GM19240 (cell line): ENCODE measurements around the gene CYSRT1.

Experiments used
- DNase-seq: peaks from one replicate; pipeline ENCODE4 v3.0.0; 2011; ENCODE audit warnings: low spot score; ENCODE audit not compliant: insufficient read length

Gene CYSRT1

DNA sequence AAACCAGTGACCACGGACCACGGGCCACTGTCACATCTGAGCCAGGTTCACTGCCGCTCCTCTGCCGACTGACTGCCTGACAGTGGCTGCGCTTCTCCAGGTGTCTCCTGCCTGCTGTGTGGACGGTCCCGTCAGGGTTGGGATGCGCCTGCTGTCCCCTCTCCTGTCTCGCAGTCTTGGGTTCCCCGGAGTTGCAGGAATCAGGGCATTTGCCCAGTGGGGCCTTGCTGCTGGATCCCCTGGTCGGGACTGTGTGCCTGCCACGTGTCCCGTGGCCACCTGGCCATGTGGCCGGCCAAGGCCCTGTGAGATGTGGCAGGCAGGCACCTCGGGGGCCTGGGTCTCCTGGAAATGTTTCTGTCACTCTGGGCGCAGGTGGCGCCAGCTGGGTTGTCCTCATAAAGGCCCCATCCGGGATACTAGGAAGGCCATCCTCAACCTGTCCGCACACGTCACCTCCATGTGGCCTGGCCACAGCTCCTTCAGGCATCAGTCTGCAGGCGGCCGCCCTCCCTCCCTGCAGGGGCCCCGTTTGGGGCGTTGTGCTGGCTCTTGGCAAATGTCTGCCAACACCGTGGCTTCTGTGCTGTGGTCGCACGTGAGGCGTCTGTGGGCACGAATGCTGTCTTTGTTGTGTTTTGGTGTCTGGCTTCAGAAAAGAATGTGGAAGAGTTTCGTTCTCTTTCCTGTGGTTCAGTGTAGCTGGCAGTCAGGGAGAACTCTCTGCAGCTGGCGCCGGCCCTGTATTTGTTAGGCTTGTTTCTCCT is 46.1 kb downstream of the CYSRT1 start:
- DNase-seq, result no peak

DNA sequence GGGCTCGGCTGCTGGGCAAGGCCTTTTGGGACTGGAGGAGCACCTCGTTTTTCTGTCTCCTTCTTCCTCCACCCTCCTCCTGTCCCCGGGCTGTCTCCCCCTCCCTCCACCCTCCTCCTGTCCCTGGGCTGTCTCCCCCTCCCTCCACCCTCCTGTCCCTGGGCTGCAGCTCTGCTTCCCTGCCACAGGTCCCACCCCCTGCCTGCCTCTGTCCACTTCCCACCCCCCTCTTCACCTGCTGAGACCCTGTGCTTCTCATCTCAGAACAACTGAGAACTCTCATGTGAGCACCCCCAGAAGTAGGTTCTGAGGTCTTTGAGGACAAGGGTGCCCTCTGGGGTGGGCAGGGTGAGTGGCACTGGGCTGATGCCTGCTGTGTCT is 46.7 kb downstream of the CYSRT1 start:
- DNase-seq, result no peak

- no peak for DNase-seq
Measured at GRCh38 chr9:137272241-137273094, 47.5 kb downstream of the CYSRT1 start.

- no peak for DNase-seq
Measured at GRCh38 chr9:137273095-137273490, 48.1 kb downstream of the CYSRT1 start.

DNA sequence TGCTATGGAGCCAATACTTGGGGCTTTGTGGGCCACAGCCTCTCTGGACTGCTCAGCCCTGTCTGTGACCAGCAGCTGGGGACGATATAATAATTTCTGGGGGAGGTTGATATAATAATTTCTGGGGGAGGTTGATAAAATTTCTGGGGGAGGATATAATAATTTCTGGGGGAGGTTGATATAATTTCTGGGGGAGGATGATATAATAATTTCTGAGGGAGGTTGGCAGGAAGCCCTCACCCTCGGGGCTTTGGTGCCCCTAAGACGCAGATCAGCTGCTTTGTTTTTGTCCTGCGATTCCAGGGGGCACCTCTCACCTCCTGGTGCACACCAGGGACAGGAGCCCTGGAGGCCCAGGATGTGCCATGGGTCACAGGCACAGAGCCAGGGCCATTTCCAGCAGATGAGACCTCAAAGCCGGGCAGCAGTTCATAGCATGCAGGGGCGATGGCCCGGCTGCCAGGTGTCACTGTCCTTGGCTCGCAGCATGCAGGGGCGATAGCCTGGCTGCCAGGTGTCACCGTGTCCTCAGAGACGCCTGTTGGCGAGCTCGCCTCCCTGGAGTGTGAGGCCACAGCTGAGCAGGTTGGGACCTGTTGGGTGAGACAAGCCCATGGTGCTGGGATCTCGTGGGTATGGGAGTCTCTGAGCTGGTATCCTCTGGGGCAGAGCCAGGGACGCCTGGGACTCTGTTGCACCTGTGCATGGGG is 48.8 kb downstream of the CYSRT1 start:
- DNase-seq, result no peak

DNA sequence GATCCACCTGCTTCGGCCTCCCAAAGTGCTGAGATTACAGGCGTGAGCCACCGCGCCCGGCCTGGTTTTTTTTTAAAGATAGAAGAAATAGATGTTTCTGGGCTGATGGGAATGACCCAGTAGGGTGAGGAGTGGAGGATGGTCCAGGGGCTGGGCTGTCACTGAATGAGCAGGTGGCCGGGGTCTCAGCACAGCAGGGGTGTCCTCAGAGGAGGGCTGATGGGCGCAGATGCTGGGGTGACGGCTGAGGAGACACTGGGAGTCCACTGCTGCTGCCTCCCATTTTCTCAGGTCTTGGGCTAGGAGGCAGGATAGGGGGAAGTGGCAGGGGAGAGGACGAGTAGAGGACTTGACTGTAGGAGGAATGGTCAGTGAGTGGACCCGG is 50.2 kb downstream of the CYSRT1 start:
- no peak for DNase-seq
